Measurements from ENCODE around the gene CAPN5.
"Not testable (repeated sequence)": the region's sequence is repeated elsewhere in the genome, so short reads cannot be mapped to it uniquely, and the experiment has no call there.

Gene CAPN5

GRCh38 chr11:77085652-77086051 is 18.9 kb downstream of the CAPN5 start:
- no peak for DNase-seq

GRCh38 chr11:77086521-77087472 is 20.0 kb downstream of the CAPN5 start:
- DNase-seq: no peak

GRCh38 chr11:77087723-77088225 is 21.0 kb downstream of the CAPN5 start:
- no peak for DNase-seq

- no peak for DNase-seq
These were observed 21.6 kb downstream of the CAPN5 start for GRCh38 chr11:77088236-77089003.

- DNase-seq: no peak
These were observed 22.3 kb downstream of the CAPN5 start for GRCh38 chr11:77089004-77089545.

GRCh38 chr11:77090046-77090372 is 23.2 kb downstream of the CAPN5 start:
- DNase-seq: no peak

- no peak for DNase-seq
These were observed 23.8 kb downstream of the CAPN5 start for GRCh38 chr11:77090373-77091111.

GRCh38 chr11:77091146-77091940 is 24.6 kb downstream of the CAPN5 start:
- no peak for DNase-seq

- DNase-seq: no peak
These were observed 25.6 kb downstream of the CAPN5 start for GRCh38 chr11:77092382-77092781.

- DNase-seq: no peak
These were observed 26.5 kb downstream of the CAPN5 start for GRCh38 chr11:77093056-77093891.

- DNase-seq: no peak
These were observed 27.4 kb downstream of the CAPN5 start for GRCh38 chr11:77093987-77094840.

- DNase-seq: no peak
These were observed 28.1 kb downstream of the CAPN5 start for GRCh38 chr11:77094841-77095365.

GRCh38 chr11:77095551-77096490 is 29.1 kb downstream of the CAPN5 start:
- no peak for DNase-seq

- DNase-seq: no peak
These were observed 29.8 kb downstream of the CAPN5 start for GRCh38 chr11:77096591-77097019.

- not testable (repeated sequence) for DNase-seq
These were observed 30.4 kb downstream of the CAPN5 start for GRCh38 chr11:77097180-77097579.

- no peak for DNase-seq
These were observed 33.6 kb downstream of the CAPN5 start for GRCh38 chr11:77100166-77101042.

GRCh38 chr11:77101043-77101537 is 34.3 kb downstream of the CAPN5 start:
- no peak for DNase-seq
